GM12892 (cell line): ENCODE measurements around the gene NUAK1.

ENCODE experiments used
- DNase-seq: peaks from one replicate; pipeline ENCODE4 v3.0.0; 2011; ENCODE audit not compliant: insufficient read length
- FAIRE-seq: peaks from 2 replicates; lab custom pipeline; 2011; peaks lifted over from hg19 to GRCh38; lab: Jason Lieb, UNC
- POLR2A ChIP-seq: IDR thresholded peaks from 2 replicates; pipeline ENCODE4 v1.6.1; 2011; ENCODE audit warnings: low read depth, low read length, control low read depth
- POLR2AphosphoS5 ChIP-seq: IDR thresholded peaks from 2 replicates; pipeline ENCODE4 v1.6.1; 2011; ENCODE audit warnings: low read depth, low read length, control low read depth
- TAF1 ChIP-seq: IDR thresholded peaks from 2 replicates; pipeline ENCODE4 v1.6.1; 2011; ENCODE audit warnings: low read depth, mild to moderate bottlenecking, control low read depth, low read length, borderline replicate concordance

The NUAK1 gene

GRCh38 chr12:106113824-106114446 lies 24.8 kb downstream of the NUAK1 start:
- DNase-seq: no peak
- no peak for TF ChIP-seq TAF1
- TF ChIP-seq POLR2AphosphoS5: no peak
- no peak for TF ChIP-seq POLR2A
- FAIRE-seq: no peak

- no peak for DNase-seq
- FAIRE-seq: no peak
- TF ChIP-seq TAF1 (no peak), POLR2AphosphoS5 (no peak), POLR2A (no peak)
Observed at GRCh38 chr12:106113446-106113823, 25.3 kb downstream of the NUAK1 start.

GRCh38 chr12:106113042-106113441 lies 25.7 kb downstream of the NUAK1 start:
- DNase-seq (no peak), FAIRE-seq (no peak)
- TF ChIP-seq TAF1 (no peak), POLR2AphosphoS5 (no peak), POLR2A (no peak)

GRCh38 chr12:106112145-106112821 lies 26.5 kb downstream of the NUAK1 start:
- DNase-seq: no peak
- FAIRE-seq: no peak
- TF ChIP-seq TAF1: no peak
- TF ChIP-seq POLR2A: no peak
- TF ChIP-seq POLR2AphosphoS5: no peak

- FAIRE-seq (no peak), DNase-seq (no peak)
- TF ChIP-seq POLR2A: no peak
- TF ChIP-seq POLR2AphosphoS5: no peak
- TF ChIP-seq TAF1: no peak
Observed at GRCh38 chr12:106110626-106111300, 28.0 kb downstream of the NUAK1 start.

GRCh38 chr12:106109168-106109910 lies 29.4 kb downstream of the NUAK1 start:
- FAIRE-seq (no peak), DNase-seq (no peak)
- TF ChIP-seq POLR2AphosphoS5: no peak
- TF ChIP-seq TAF1: no peak
- TF ChIP-seq POLR2A: no peak

GRCh38 chr12:106108185-106108835 lies 30.4 kb downstream of the NUAK1 start:
- TF ChIP-seq TAF1: no peak
- TF ChIP-seq POLR2AphosphoS5: no peak
- TF ChIP-seq POLR2A: no peak
- FAIRE-seq (no peak), DNase-seq (no peak)

GRCh38 chr12:106107566-106107965 lies 31.2 kb downstream of the NUAK1 start:
- DNase-seq (no peak), FAIRE-seq (no peak)
- TF ChIP-seq POLR2AphosphoS5 (no peak), TAF1 (no peak), POLR2A (no peak)

GRCh38 chr12:106106892-106107291 lies 31.9 kb downstream of the NUAK1 start:
- DNase-seq: no peak
- no peak for FAIRE-seq
- TF ChIP-seq TAF1 (no peak), POLR2A (no peak), POLR2AphosphoS5 (no peak)

- TF ChIP-seq TAF1: no peak
- TF ChIP-seq POLR2AphosphoS5: no peak
- TF ChIP-seq POLR2A: no peak
- no peak for FAIRE-seq
- DNase-seq: no peak
Observed at GRCh38 chr12:106106061-106106566, 32.6 kb downstream of the NUAK1 start.

GRCh38 chr12:106101803-106102202 lies 37.0 kb downstream of the NUAK1 start:
- FAIRE-seq (no peak), DNase-seq (no peak)
- TF ChIP-seq POLR2AphosphoS5: no peak
- TF ChIP-seq TAF1: no peak
- no peak for TF ChIP-seq POLR2A

- TF ChIP-seq POLR2AphosphoS5 (no peak), POLR2A (no peak)
- no peak for DNase-seq
- no peak for FAIRE-seq
Observed at GRCh38 chr12:106098691-106099200, 40.0 kb downstream of the NUAK1 start.
